Measurements from ENCODE around the gene CUL5.
"Not testable (repeated sequence)": the region's sequence is repeated elsewhere in the genome, so short reads cannot be mapped to it uniquely, and the experiment has no call there.

CUL5 gene

GRCh38 chr11:108117746-108118371, 109.2 kb downstream of the CUL5 start:
- peak; percentile 46 for DNase-seq

- DNase-seq, result not testable (repeated sequence)
Measured at GRCh38 chr11:108120936-108121273, 112.2 kb downstream of the CUL5 start.

DNA sequence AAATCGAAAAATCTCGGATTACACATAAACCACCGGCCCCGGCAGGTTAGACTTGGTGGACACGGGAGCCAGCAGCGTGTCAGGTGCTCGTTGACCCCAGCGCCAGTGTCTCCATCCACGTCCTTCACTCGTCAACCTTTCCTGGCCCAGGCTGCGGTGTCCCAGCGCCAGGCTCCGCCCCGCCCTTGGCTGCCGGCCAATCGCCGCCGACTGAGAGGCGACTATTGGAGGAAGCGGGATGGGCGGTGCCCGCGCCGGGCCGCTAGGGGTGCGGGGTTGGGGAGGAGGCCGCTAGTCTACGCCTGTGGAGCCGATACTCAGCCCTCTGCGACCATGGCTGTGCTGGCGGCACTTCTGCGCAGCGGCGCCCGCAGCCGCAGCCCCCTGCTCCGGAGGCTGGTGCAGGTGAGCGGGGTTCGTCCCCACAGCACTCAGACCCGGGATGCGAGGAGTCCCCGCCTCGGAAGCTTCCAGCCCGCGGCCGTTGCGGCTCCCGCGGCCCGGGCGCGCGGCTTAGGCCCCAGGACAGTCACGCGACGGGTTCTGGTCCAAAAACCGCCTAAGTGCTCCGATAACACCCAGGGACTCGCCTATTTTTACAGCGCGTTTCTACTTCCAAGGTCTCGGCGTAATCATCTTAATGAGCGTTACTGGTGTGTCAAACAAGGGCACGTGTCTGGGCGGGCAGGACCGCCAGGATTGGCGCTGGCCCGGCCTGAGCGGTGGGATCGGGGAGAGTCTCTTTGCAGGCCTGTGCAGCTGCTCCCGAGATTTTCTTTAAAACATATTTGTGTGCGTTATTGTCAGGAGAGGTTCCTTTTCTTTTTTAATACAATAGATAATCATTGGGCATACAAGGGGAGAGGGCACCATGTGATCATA, 112.8 kb downstream of the CUL5 start, which contains the start of gene ACAT1:
Gene ACAT1 (plus strand): TSS at position 294 of the 882 bp plus-strand sequence. CDS start 40 bp downstream, at position 334.
- DNase-seq, result peak; percentile 86

GRCh38 chr11:108122166-108122628, 113.5 kb downstream of the CUL5 start:
- DNase-seq, result peak; percentile 48

- DNase-seq, result no peak
Measured at GRCh38 chr11:108125096-108125495, 116.4 kb downstream of the CUL5 start.

DNA sequence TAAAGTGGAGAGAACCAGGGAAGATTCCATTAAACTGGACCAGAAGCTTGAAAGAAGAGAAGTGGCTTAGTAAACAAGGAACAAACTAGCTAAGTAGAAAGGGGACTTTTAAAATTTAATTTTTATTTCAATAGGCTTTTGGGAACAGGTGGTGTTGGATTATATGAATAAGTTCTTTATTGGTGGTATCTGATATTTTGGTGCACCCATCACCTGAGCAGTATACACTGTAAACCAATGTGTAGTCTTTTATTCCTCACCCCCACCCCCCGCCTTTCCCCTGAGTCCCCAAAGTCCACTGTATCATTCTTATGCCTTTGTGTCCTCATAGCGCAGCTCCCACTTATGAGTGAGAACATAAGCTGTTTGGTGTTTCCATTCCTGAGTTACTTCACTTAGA, 120.1 kb downstream of the CUL5 start:
- no peak for DNase-seq

DNA sequence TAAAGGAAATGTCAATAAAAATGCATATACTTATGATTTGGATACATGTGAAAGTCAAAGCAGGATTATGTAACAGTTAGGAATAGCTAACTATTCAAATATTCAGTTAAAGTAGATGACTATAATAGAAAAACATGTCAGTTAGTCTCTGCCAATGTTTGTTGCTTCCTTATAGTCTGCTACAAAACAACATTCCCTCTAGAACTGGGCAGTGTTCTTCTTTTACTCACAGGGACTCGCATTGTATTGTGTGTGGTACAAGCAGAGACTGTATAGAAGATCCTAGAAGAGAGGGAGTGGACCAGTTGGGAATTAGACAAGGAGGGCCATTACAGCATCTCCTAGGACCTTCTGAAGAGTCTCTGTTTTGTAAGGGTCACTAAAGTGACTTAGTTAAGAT, 123.3 kb downstream of the CUL5 start:
- DNase-seq, result no peak

DNA sequence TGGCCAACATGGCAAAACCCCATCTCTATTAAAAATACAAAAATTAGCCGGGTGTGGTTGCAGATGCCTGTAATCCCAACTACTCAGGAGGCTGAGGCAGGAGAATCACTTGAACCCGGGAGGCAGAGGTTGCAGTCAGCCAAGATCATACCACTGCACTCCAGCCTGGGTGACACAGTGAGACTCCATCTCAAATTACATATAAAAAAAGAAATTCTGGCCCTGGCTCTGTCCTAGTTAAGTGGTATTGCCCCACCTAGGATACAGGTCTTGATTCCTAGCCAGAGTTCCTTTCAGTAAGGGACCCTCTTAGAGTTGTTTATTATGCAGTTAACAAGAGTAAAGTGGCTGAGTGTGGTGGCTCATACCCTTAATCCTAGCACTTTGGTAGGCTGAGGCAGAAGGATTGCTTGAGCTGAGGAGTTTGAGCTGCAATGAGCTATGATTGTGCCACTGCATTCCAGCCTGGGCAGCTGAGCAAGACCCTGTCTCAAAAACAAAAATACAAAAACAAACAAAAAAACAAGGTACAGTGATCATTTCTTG, 124.4 kb downstream of the CUL5 start:
- not testable (repeated sequence) for DNase-seq

DNA sequence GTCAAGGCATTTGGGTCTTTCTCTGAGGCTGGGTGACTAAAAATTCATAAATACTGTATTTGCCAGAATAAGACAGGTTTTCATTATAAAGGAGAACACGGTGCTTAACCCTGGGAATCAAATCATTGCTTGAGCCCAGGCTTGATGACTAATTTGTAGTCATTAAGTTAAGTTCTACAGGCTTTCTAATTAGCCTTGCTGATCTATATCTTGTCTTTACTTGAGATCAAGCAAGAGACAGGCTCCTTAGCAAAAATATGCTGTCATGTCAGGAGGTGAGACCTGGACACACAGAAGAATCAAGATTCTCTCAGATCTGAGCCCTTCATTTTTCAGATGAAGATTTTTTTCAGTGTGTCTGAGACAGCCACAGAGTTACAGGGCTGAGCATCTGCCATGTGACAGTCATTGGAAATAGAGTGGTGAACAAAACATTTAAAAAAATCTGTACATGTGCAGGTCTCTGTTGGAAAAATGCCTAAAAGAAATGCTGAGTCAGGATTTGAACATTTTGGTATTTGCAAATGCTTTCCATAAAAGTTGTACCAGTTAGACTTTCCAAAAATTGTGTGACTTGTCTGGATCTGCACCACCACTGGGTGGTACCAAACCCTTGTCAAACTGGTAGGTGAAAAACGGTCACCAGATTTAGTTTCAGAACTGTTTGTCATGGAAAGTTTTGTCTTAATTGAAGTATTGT, 127.3 kb downstream of the CUL5 start:
- no peak for DNase-seq

DNA sequence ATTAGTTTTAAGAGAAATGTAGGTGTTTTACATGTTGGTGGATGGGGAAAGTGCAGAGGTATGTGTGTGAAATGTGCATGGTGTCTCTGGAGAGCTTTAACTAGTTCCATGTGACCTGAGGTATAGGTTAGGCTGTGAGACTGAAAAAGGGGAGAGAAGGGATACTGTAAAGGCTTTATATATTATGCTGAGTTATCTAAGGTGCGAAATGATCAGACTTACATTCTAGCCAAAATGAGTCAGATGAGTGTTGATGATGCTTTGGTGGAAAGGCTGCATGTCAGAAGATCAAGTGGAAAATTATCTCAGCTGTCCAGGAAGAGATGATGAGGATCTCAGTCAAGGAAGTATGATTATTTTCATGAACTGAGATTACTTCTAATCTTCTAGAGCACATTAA, 128.5 kb downstream of the CUL5 start:
- DNase-seq, result no peak

GRCh38 chr11:108142304-108142703, 133.6 kb downstream of the CUL5 start:
- DNase-seq, result no peak

GRCh38 chr11:108144615-108145014, 135.9 kb downstream of the CUL5 start:
- no peak for DNase-seq

- DNase-seq, result no peak
Measured at GRCh38 chr11:108147150-108147549, 138.5 kb downstream of the CUL5 start.

DNA sequence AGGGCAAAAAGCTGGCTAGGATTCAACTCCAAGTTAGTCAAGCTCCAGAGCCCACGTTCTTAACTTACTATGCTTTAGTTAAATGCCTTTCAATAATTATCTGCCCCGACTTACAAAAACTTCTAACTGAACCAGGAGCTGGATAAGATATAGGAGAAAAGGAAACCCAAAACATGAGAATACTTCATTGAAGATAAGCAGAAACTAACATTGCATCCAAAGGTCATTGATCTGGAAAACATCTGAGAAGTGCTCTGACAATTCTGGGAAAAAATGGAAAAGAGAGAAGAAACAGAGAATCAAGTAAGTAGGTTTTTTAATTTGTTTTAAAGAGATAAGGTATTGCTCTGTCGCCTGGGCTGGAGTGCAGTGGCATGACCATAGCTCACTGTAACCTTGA, 139.9 kb downstream of the CUL5 start:
- DNase-seq, result no peak

DNA sequence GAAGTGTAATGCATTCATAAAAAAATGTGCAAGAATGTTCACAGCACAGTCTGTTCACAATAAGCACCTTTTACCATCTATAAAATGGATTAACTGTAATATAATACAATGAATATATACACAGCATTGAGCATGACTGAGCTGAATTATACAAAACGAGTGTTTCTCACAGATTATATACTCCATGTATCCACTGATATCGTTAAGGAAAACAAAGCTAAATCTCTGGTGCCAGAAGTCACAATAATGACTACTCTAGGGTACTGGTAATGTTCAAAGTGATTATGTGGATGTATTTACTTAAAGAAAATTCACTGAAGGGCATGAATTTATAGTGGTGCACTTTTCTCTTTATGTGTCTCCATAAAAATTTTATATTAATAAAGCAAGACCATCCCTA, 145.9 kb downstream of the CUL5 start:
- DNase-seq, result no peak
